Heart right ventricle (tissue), 16 donors: Measurements from ENCODE around the gene NEMP2. TPM values are rescaled to one million over a fixed set of nuclear protein-coding genes. Genes with fewer than 3 reads are reported as not detected.

Experiments
- ATAC-seq, 8 donors: fragments of 200-7000 bp; cut with Tn5 transposase; one replicate each; pipeline ENCODE4 v1.9.1; 2020; ENCODE audit warnings: mild to moderate bottlenecking in 8 of 8, moderate library complexity in 8 of 8, moderate number of reproducible peaks in 1 of 8
- DNase-seq, 2 donors: peaks; one replicate each; pipeline ENCODE4 v3.0.0-alpha.2; 2020
- H3K27ac ChIP-seq, 10 donors: fragments of 200-600 bp; sonication (generic) in 2 of 10; one replicate each; pipeline versions ENCODE4 v1.5.0 to v1.8.0; 2020 to 2022; ENCODE audit warnings: mild to moderate bottlenecking in 3 of 10
- H3K27me3 ChIP-seq, 7 donors: fragments of 200-600 bp; one replicate each; pipeline ENCODE4 v1.8.0; 2021 to 2022; ENCODE audit warnings: mild to moderate bottlenecking in 2 of 7
- H3K36me3 ChIP-seq, 9 donors: fragments of 200-600 bp; sonication (generic) in 1 of 9; one replicate each; pipeline versions ENCODE4 v1.5.0 to v1.8.0; 2020 to 2022; ENCODE audit warnings: mild to moderate bottlenecking in 2 of 9
- H3K4me1 ChIP-seq, 9 donors: fragments of 200-600 bp; sonication (generic) in 1 of 9; one replicate each; pipeline versions ENCODE4 v1.5.0 to v1.8.0; 2020 to 2022; ENCODE audit warnings: mild to moderate bottlenecking in 4 of 9
- H3K4me3 ChIP-seq, 10 donors: fragments of 200-600 bp; sonication (generic) in 2 of 10; one replicate each; pipeline versions ENCODE4 v1.5.0 to v1.8.0; 2020 to 2022; ENCODE audit warnings: mild to moderate bottlenecking in 7 of 10, moderate library complexity in 2 of 10
- H3K9me3 ChIP-seq, 11 donors: fragments of 200-600 bp in 10 of 11; sonication (generic) in 2 of 11; one replicate each; pipeline versions ENCODE4 v1.5.0 to v1.8.0; 2013 to 2022; ENCODE audit warnings: mild to moderate bottlenecking in 2 of 11, control low read depth in 1 of 11, moderate library complexity in 1 of 11
- CTCF ChIP-seq, 9 donors: fragments of 200-600 bp; sonication (generic) in 2 of 9; IDR thresholded peaks; one replicate each; pipeline versions ENCODE4 v1.5.0 to v1.8.0; 2021 to 2022; ENCODE audit warnings: antibody characterized with exemption in 9 of 9, mild to moderate bottlenecking in 5 of 9, moderate library complexity in 1 of 9
- WGBS, 2 donors: extraction: QIAGEN DNeasy Blood & Tissue Kit; methylation state at CpG; one replicate each; pipeline ENCODE4 v1.1.7; 2013; ENCODE audit warnings: inconsistent platforms in 1 of 2; 5-methylcytosine and 5-hydroxymethylcytosine counted together
- intact Hi-C, 10 donors: fragments of 100-400 bp; cut with DNase I; formaldehyde crosslinking; loops; one replicate each; pipeline versions ENCODE4 v1.11.1 to v1.14.2; 2022
- polyA plus RNA-seq, 2 donors: library from polyadenylated mRNA; stranded (reverse); fragments of 200-250 nt; gene quantifications; one replicate each; pipeline ENCODE4 v1.2.3, GENCODE V29; 2013
- total RNA-seq, 10 donors: library from RNA; stranded (reverse); fragmentation: NEBNext Ultra II Directional in 3 of 10; extraction: Animal tissue kit (Norgen Biotek cat#: 25700) in 3 of 10; gene quantifications; one replicate each; pipeline versions ENCODE4 v1.2.1 to v1.2.4, GENCODE V29; 2021 to 2023
- donor health status: Arrhythmogenic right ventricular cardiomyopathy.
- donor health status: ischemic (EF 13 %, LVEDD 7.1; RV severe dilation, severe dysfunction).
- donor health status: healthy with polysubstance abuse.
- donor health status: DM: no; HTN: yes; CAD: no.
- donor health status: DM: no; HTN: no; CAD: no.
- donor health status: ischemic (EF 25% LVEDD 6.9; RV normal size, moderate dysfunction).
- donor health status: ischemic (EF 25% LVEDD 5.7; RV mildly dilated, moderate dysfunction).
- donor health status: healthy.
- donor health status: DM: yes; HTN: yes; CAD: no.
- donor health status: Ischemic cardiomyopathy.
- donor health status: ischemic (EF 35%, LVEDD 5.7; RV mildly dilated, moderate dysfunction).
- donor health status: nonischemic (EF 11% LVEDD 7.7; RV severe dilation, severe dysfunction).
- donor health status: DM: yes; HTN: yes; CAD: no.
- donor health status: PGD.
- donor health status: ischemic (EF 29% LVEDD 5.4; RV normal size, mild dysfunction).
- donor health status: nonischemic (EF 23%, LVEDD 6.1; RV moderate dilation, normal function).

NEMP2 gene
- total and polyA plus RNA-seq, 12 donors, result 0.51 to 4.7 (median 2.6) TPM

DNA sequence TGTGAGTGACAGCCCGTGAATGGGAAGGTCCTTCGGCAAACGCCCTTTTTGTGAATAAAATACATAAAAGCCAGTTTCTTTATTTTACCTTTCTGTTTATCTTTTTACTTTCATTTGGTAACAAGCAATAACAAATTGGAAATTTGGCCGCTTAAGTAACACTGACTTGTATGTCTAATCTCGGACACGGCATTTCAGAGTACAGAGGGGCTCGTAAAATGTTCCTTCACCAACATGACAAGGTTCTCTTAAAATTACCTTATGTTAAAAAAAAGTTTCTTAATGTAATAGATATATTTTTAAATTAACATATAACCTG, 558 bp upstream of the NEMP2 start:
- TF ChIP-seq CTCF (IDR thresholded peaks at IDR 0.05), result no peak
- H3K4me1 ChIP-seq, result peaks cover 0 to 46% (median 29%) of the 10 kb centered on the region in 9 donors
- DNase-seq (no peak), ATAC-seq (peak in 1 of 8 donors; percentile 10)
- intact Hi-C loops, result loop anchor here in 8 of 10 donors (5.0 to 10.0 kb wide), 10 partner anchors 37 to 270 kb away; partner anchors contain the start of gene NAB1 (in 3 of the 8)
- H3K27ac ChIP-seq, result peak overlapping the region; percentile 89 to 99 (median 98)
- H3K27me3 ChIP-seq, result no peaks in the 10 kb centered on the region
- H3K9me3 ChIP-seq, result peaks cover 0 to 36% (median 24%) of the 10 kb centered on the region in 11 donors
- peak overlapping the region; percentile 60 to 88 (median 74) for H3K4me3 ChIP-seq
- no peaks in the 10 kb centered on the region for H3K36me3 ChIP-seq
- 4 to 5% methylated on average over 7 of the region's 7 CpGs for WGBS, 2 donors

GRCh38 chr2:190533968-190534309, 583 bp downstream of the NEMP2 start:
- DNase-seq (no peak), ATAC-seq (peak in 3 of 8 donors; percentile 9 to 41 (median 23))
- Histone ChIP-seq H3K27ac (peak overlapping the region; percentile 89 to 99 (median 98)), H3K4me3 (peak overlapping the region; percentile 60 to 88 (median 74)), H3K4me1 (peaks cover 0 to 52% (median 35%) of the 10 kb centered on the region in 9 donors), H3K36me3 (no peaks in the 10 kb centered on the region), H3K27me3 (no peaks in the 10 kb centered on the region), H3K9me3 (peaks cover 0 to 25% (median 12%) of the 10 kb centered on the region in 11 donors)
- WGBS, 2 donors, result 4 to 6% methylated on average over 13 of the region's 13 CpGs
- intact Hi-C loops, result loop anchor here in 8 of 10 donors (1.0 to 10.0 kb wide), 7 partner anchors 51 to 271 kb away; partner anchors contain the start of gene NAB1 (in 4 of the 8)
- no peak for TF ChIP-seq CTCF (IDR thresholded peaks at IDR 0.05)

GRCh38 chr2:190533175-190533967, 1.2 kb downstream of the NEMP2 start:
- Histone ChIP-seq H3K36me3 (no peaks in the 10 kb centered on the region), H3K4me1 (peaks cover 0 to 58% (median 35%) of the 10 kb centered on the region in 9 donors), H3K27ac (peak overlapping the region; percentile 89 to 99 (median 98)), H3K9me3 (peaks cover 0 to 19% (median 7%) of the 10 kb centered on the region in 11 donors), H3K27me3 (no peaks in the 10 kb centered on the region), H3K4me3 (peak overlapping the region; percentile 60 to 88 (median 74))
- 56 to 74% methylated on average over 10 of the region's 10 CpGs for WGBS, 2 donors
- no peak for TF ChIP-seq CTCF (IDR thresholded peaks at IDR 0.05)
- ATAC-seq, result peak in 2 of 8 donors; percentile 1 to 22
- intact Hi-C loops, result loop anchor here in 8 of 10 donors (5.0 to 10.0 kb wide), 6 partner anchors 51 to 271 kb away; partner anchors contain the start of gene NAB1 (in 4 of the 8)
- DNase-seq, result no peak

- WGBS, 2 donors, result 57 to 63% methylated on average over 4 of the region's 4 CpGs
- no peaks in the 10 kb centered on the region for H3K27me3 ChIP-seq
- DNase-seq (no peak), ATAC-seq (no peak)
- H3K4me3 ChIP-seq, result no peak overlapping the region
- peaks cover 0 to 12% (median 0%) of the 10 kb centered on the region in 11 donors for H3K9me3 ChIP-seq
- intact Hi-C loops, result loop anchor here in 8 of 10 donors (5.0 to 10.0 kb wide), 6 partner anchors 52 to 272 kb away; partner anchors contain the start of gene NAB1 (in 4 of the 8)
- H3K36me3 ChIP-seq, result no peaks in the 10 kb centered on the region
- H3K27ac ChIP-seq, result peak overlapping the region in 2 of 10 donors; percentile 37 to 38
- TF ChIP-seq CTCF (IDR thresholded peaks at IDR 0.05), result no peak
- peaks cover 0 to 58% (median 35%) of the 10 kb centered on the region in 9 donors for H3K4me1 ChIP-seq
Measured at GRCh38 chr2:190532581-190532980, 1.9 kb downstream of the NEMP2 start.
